Effector memory CD4-positive, alpha-beta T cell (primary cell): ENCODE results near the gene PRKCQ.

ENCODE experiments used
- DNase-seq, 3 donors: peaks; one replicate each; pipeline ENCODE4 v3.0.0-alpha.2; 2020
- H3K27ac ChIP-seq: 2 replicates; pipeline ENCODE4 v1.7.0; 2013; ENCODE audit warnings: mild to moderate bottlenecking, low read length, moderate library complexity; ENCODE audit not compliant: insufficient read depth, poor library complexity, severe bottlenecking
- H3K27me3 ChIP-seq: replicated peaks from 2 replicates; pipeline ENCODE4 v1.7.0; 2013; ENCODE audit warnings: mild to moderate bottlenecking, low read length; ENCODE audit not compliant: insufficient read depth, control insufficient read depth, poor library complexity, severe bottlenecking
- H3K36me3 ChIP-seq: 2 replicates; pipeline ENCODE4 v1.7.0; 2013; ENCODE audit warnings: mild to moderate bottlenecking, low read length, moderate library complexity; ENCODE audit not compliant: control insufficient read depth, insufficient read depth
- H3K4me1 ChIP-seq: 2 replicates; pipeline ENCODE4 v1.7.0; 2013; ENCODE audit warnings: low read length, mild to moderate bottlenecking; ENCODE audit not compliant: control insufficient read depth, insufficient read depth, poor library complexity, severe bottlenecking
- H3K4me3 ChIP-seq: 2 replicates; pipeline ENCODE4 v1.7.0; 2013; ENCODE audit warnings: low read length, low read depth, mild to moderate bottlenecking; ENCODE audit not compliant: insufficient read depth, poor library complexity, severe bottlenecking
- H3K9me3 ChIP-seq: 2 replicates; pipeline ENCODE4 v1.7.0; 2013; ENCODE audit warnings: mild to moderate bottlenecking, low read length, moderate library complexity; ENCODE audit not compliant: control insufficient read depth

PRKCQ gene

GRCh38 chr10:6535156-6535764 is 44.8 kb downstream of the PRKCQ start:
- H3K4me3 ChIP-seq: no peak overlapping the region
- no peaks in the 10 kb centered on the region for H3K36me3 ChIP-seq
- no peaks in the 10 kb centered on the region for H3K27me3 ChIP-seq
- no peak for DNase-seq
- peaks cover 30% of the 10 kb centered on the region for H3K4me1 ChIP-seq
- no peaks in the 10 kb centered on the region for H3K9me3 ChIP-seq
- H3K27ac ChIP-seq: no peak overlapping the region

- peaks cover 49% of the 10 kb centered on the region for H3K4me1 ChIP-seq
These were observed 47.8 kb downstream of the PRKCQ start for GRCh38 chr10:6532321-6532720.

GRCh38 chr10:6530966-6531365 is 49.1 kb downstream of the PRKCQ start:
- Histone ChIP-seq H3K4me3 (no peak overlapping the region), H3K27ac (peak overlapping the region; percentile 73), H3K4me1 (peaks cover 49% of the 10 kb centered on the region), H3K27me3 (no peaks in the 10 kb centered on the region), H3K36me3 (peaks cover 7% of the 10 kb centered on the region), H3K9me3 (no peaks in the 10 kb centered on the region)
- no peak for DNase-seq

More at GRCh38 chr10:6532321-6532720, 47.8 kb downstream of the PRKCQ start:
- no peak for DNase-seq
- Histone ChIP-seq H3K9me3 (no peaks in the 10 kb centered on the region), H3K27me3 (no peaks in the 10 kb centered on the region), H3K27ac (peak overlapping the region; percentile 73), H3K4me3 (no peak overlapping the region), H3K36me3 (no peaks in the 10 kb centered on the region)

GRCh38 chr10:6530211-6530840 is 49.8 kb downstream of the PRKCQ start:
- no peaks in the 10 kb centered on the region for H3K9me3 ChIP-seq
- peak overlapping the region; percentile 73 for H3K27ac ChIP-seq
- peak; percentile 52 to 70 (median 57) for DNase-seq
- peak overlapping the region; percentile 33 for H3K4me3 ChIP-seq
- peaks cover 7% of the 10 kb centered on the region for H3K36me3 ChIP-seq
- H3K4me1 ChIP-seq: peaks cover 49% of the 10 kb centered on the region
- no peaks in the 10 kb centered on the region for H3K27me3 ChIP-seq

- DNase-seq: no peak
- Histone ChIP-seq H3K36me3 (peaks cover 7% of the 10 kb centered on the region), H3K27ac (peak overlapping the region; percentile 73), H3K9me3 (no peaks in the 10 kb centered on the region), H3K4me1 (peaks cover 53% of the 10 kb centered on the region), H3K27me3 (no peaks in the 10 kb centered on the region), H3K4me3 (no peak overlapping the region)
These were observed 51.7 kb downstream of the PRKCQ start for GRCh38 chr10:6528198-6528950.

- H3K27ac ChIP-seq: no peak overlapping the region
- H3K4me3 ChIP-seq: no peak overlapping the region
- H3K4me1 ChIP-seq: peaks cover 45% of the 10 kb centered on the region
- no peak for DNase-seq
- H3K27me3 ChIP-seq: no peaks in the 10 kb centered on the region
- peaks cover 7% of the 10 kb centered on the region for H3K36me3 ChIP-seq
- H3K9me3 ChIP-seq: no peaks in the 10 kb centered on the region
These were observed 54.4 kb downstream of the PRKCQ start for GRCh38 chr10:6525599-6526165.

- no peaks in the 10 kb centered on the region for H3K27me3 ChIP-seq
- H3K36me3 ChIP-seq: peaks cover 7% of the 10 kb centered on the region
- no peak overlapping the region for H3K27ac ChIP-seq
- H3K9me3 ChIP-seq: no peaks in the 10 kb centered on the region
- peaks cover 34% of the 10 kb centered on the region for H3K4me1 ChIP-seq
- no peak for DNase-seq
- H3K4me3 ChIP-seq: no peak overlapping the region
These were observed 57.8 kb downstream of the PRKCQ start for GRCh38 chr10:6522230-6522629.

- H3K27me3 ChIP-seq: no peaks in the 10 kb centered on the region
- no peak overlapping the region for H3K27ac ChIP-seq
- no peaks in the 10 kb centered on the region for H3K9me3 ChIP-seq
- no peaks in the 10 kb centered on the region for H3K36me3 ChIP-seq
- H3K4me3 ChIP-seq: no peak overlapping the region
- H3K4me1 ChIP-seq: peaks cover 37% of the 10 kb centered on the region
- no peak for DNase-seq
These were observed 59.9 kb downstream of the PRKCQ start for GRCh38 chr10:6520138-6520537.

- H3K36me3 ChIP-seq: peaks cover 11% of the 10 kb centered on the region
- H3K27me3 ChIP-seq: no peaks in the 10 kb centered on the region
- H3K27ac ChIP-seq: peak overlapping the region; percentile 21
- H3K9me3 ChIP-seq: no peaks in the 10 kb centered on the region
- no peak for DNase-seq
- H3K4me1 ChIP-seq: peaks cover 43% of the 10 kb centered on the region
- H3K4me3 ChIP-seq: no peak overlapping the region
These were observed 61.2 kb downstream of the PRKCQ start for GRCh38 chr10:6518791-6519429.
